Measurements from ENCODE around the gene FBXL14.
"Not testable (repeated sequence)": the region's sequence is repeated elsewhere in the genome, so short reads cannot be mapped to it uniquely, and the experiment has no call there.

The FBXL14 gene

DNA sequence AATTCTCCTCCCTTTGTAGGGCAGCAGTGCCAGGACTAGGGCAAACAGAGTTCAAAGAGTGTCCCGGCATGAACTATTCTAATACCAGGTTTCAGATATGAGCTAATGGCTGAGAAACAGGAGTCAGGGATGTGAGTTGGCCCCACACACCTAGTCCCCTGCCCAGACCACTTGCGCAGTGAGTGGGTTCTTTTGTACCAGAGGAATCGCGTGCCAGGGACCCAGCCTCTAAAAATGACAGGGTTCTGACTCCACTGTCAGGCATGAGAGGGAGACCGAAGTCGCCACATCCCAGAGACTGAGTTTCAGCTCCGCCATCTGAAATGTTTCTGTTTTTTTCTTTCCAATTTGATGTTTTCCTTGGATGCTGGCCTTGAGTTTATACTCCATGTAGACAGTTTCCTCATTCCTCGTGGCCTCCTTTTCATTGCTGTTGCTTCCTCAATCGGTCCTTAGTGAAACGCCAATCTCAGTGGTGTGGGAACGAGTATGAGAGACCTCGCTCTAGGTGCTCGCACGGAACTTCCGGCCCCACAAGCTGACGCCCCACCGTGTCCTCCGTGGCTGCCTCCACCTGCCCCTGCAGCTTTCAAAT lies 31.5 kb downstream of the FBXL14 start:
- no peak for DNase-seq (ENCODE audit: low read depth)
- H3K4me3 ChIP-seq (ENCODE audit: low read depth, low read length): no peak overlapping the region
- TF ChIP-seq, protein P1, sequence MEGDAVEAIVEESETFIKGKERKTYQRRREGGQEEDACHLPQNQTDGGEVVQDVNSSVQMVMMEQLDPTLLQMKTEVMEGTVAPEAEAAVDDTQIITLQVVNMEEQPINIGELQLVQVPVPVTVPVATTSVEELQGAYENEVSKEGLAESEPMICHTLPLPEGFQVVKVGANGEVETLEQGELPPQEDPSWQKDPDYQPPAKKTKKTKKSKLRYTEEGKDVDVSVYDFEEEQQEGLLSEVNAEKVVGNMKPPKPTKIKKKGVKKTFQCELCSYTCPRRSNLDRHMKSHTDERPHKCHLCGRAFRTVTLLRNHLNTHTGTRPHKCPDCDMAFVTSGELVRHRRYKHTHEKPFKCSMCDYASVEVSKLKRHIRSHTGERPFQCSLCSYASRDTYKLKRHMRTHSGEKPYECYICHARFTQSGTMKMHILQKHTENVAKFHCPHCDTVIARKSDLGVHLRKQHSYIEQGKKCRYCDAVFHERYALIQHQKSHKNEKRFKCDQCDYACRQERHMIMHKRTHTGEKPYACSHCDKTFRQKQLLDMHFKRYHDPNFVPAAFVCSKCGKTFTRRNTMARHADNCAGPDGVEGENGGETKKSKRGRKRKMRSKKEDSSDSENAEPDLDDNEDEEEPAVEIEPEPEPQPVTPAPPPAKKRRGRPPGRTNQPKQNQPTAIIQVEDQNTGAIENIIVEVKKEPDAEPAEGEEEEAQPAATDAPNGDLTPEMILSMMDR (IDR thresholded peaks at IDR 0.05; ENCODE audit: insufficient read depth, low read depth, low read length, missing control alignments): no peak

DNA sequence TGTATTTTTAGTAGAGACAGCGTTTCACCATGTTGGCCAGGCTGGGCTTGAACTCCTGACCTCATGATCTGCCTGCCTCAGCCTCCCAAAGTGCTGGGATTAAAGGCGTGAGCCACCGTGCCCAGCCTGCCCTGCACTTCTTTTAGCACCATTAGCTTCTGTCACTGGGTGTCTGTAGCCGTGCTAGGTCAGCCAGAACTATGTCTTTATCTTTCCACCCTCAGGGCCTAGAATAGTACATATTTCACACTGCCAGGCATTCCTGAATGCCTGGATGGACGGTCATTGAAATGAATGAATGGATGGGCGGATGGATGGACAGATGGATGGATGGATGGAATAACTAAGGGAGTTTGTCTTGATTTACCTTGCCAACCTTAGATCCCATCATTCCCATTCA lies 33.7 kb downstream of the FBXL14 start:
- no peak overlapping the region for H3K4me3 ChIP-seq (ENCODE audit: low read depth, low read length)
- DNase-seq (ENCODE audit: low read depth): no peak
- TF ChIP-seq, protein P1 (IDR thresholded peaks at IDR 0.05; ENCODE audit: insufficient read depth, low read depth, low read length, missing control alignments): no peak

DNA sequence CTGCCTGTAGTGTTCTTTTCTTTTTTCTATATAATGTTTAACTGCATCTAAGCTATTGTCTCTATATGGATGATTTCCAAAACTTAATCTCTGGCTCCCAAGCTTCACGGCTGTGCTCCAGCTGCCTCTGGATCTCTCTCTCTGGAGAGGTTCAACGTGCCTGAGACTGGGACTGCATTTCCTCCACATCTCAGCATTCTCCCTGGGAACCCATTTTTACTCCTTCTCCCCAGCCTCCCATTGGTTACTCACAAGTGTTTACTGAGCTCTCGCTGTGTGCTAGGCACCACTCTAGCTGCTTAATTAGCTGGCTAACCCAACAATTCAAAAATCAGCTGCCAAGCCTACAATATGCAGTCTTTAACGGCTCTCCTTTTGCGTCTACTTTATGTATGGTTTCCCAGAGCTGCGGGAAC lies 34.7 kb downstream of the FBXL14 start:
- TF ChIP-seq, protein P1 (IDR thresholded peaks at IDR 0.05; ENCODE audit: insufficient read depth, low read depth, low read length, missing control alignments): no peak
- no peak overlapping the region for H3K4me3 ChIP-seq (ENCODE audit: low read depth, low read length)
- no peak for DNase-seq (ENCODE audit: low read depth)

DNA sequence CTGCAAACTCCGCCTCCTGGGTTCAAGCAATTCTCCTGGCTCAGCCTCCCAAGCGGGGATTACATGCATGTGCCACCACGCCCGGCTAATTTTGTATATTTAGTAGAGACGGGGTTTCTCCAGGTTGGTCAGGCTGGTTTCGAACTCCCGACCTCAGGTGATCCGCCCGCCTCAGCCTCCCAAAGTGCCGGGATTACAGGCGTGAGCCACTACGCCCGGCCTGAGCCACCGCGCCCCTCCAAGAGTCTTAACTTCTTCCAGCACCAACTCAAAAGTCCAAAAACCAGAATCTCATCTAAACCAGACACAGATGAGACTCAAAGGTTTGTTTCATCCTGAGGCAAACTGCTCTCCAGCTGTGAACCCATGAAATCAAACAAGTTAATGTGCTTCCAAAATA lies 36.3 kb downstream of the FBXL14 start:
- H3K4me3 ChIP-seq (ENCODE audit: low read depth, low read length); DNase-seq (ENCODE audit: low read depth): not testable (repeated sequence)

DNA sequence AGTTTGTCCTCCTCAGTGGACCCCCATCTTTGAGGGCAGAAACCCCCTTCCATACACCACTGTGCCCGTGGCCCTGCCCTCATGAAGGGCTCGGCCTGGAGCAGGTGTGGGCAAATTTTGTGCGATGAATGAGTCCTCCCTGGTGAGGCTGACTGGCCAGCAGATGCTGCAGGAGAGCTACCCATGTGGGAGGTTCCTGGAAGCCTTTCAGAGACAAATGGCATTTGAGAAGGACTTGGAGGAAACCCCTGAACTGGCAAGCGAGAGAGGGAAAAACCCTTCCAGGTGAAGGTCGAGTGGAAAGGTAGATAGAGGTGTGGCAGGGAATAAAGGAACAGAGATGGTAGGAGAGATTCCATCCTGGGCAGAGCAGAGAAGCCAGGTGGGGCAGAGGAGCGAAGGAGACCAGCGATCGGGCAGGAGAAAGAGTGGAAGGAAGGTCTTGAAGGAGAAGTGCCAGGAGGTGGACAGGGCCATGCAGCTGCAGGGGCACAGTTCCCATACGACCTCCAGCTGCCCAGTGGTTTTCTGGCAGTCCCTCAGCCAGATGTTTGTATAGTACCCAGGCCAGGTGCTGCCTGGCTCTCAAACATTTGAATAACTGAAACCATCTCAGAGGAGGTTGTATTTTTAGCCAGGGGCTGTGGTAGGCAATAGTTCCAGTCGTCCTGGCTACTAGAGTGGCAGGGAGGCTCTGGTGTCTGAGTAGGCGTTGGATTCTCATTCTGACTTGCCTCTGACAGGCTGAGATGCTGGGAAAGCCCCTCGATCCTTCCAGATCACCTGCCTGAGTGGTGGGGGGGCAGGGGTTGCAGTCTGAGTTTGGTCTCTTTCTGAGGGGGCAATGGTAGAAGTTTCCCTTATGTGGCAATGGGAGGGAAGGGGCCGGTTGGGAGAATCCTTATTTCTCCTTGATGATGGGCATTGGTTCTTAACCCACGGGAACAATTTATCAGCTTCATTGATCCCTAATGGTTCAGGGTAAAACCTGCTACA lies 40.1 kb downstream of the FBXL14 start:
- DNase-seq (ENCODE audit: low read depth): peak; percentile 94
- H3K4me3 ChIP-seq (ENCODE audit: low read depth, low read length): peak overlapping the region; percentile 26
- TF ChIP-seq, protein P1 (IDR thresholded peaks at IDR 0.05; ENCODE audit: insufficient read depth, low read depth, low read length, missing control alignments): no peak

DNA sequence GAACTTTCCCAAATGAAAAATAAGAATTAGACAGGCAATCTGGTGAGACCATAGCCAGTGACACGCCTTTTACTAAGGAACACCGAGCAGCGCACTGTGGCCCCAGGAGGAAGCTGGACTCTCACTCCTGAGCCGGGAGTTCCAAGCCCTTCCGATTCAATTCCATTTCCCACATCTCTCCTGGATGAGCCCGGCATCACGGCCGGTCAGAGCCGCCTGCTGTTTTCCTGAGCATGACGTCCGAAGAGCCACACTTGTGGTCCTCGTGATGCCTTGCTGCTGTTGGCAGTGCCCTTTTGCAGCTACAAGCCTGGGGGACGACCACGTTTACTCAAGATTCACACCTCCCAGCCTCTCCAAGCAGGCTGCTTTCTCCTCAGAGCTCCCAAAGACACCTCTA lies 40.8 kb downstream of the FBXL14 start:
- H3K4me3 ChIP-seq (ENCODE audit: low read depth, low read length): no peak overlapping the region
- TF ChIP-seq, protein P1 (IDR thresholded peaks at IDR 0.05; ENCODE audit: insufficient read depth, low read depth, low read length, missing control alignments): no peak
- no peak for DNase-seq (ENCODE audit: low read depth)

DNA sequence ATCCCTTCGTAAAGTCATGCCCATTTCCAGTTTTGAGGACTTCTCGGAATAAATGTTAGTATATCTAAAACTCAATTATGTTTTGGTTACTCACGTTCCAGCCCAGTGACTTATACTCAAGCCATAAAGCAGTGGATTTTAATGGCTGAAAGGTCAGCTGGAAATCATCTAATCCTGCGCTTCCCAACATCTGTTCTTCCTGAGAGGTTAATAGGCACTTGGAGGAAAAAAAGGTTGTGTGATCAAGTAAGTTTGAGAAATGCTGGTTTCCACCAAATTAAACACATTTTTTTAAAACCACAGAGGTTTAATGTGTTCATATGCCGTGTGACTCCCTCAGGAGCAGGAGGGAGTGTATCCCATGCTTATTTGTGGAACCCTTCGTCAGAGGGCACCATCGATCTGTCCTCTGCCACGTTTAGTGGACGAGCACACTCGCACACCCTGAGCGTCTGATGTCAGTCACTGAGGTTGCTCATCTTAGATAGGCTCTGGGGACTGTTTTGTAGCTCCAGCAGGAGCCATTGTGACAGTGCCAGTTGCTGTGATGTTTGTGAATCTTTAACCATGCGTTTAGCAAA lies 41.4 kb downstream of the FBXL14 start:
- TF ChIP-seq, protein P1 (IDR thresholded peaks at IDR 0.05; ENCODE audit: insufficient read depth, low read depth, low read length, missing control alignments): no peak
- no peak overlapping the region for H3K4me3 ChIP-seq (ENCODE audit: low read depth, low read length)
- DNase-seq (ENCODE audit: low read depth): no peak
